HG02571 (cell line): ENCODE measurements around the gene NELL1.

ENCODE experiments used
- ATAC-seq: cut with Tn5 transposase; IDR thresholded peaks from one replicate; pipeline ENCODE4 v1.9.1; 2021; ENCODE audit warnings: mild to moderate bottlenecking, moderate library complexity; ENCODE audit not compliant: unreplicated experiment

The NELL1 gene

DNA sequence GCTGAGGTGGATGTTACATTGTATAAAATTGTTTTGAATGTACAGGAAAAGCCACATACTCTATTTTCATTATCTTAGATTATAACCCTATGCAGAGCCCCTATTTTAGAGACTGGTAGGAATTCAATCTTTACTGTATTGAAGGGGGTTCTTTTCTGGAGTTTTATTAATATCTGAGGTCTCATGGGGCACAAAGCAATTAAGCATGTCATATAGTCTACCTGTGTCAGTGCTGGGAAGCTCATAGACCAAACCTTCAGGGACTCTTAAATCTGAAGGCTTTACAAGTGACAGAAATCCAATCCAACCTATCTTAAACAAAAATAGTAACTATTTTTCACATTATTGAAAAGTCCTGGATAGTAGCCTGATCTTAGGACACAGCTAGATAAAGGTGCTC, 733.7 kb downstream of the NELL1 start:
- no peak for ATAC-seq

- ATAC-seq, result no peak
Observed at GRCh38 chr11:21405422-21405821, 736.0 kb downstream of the NELL1 start.

DNA sequence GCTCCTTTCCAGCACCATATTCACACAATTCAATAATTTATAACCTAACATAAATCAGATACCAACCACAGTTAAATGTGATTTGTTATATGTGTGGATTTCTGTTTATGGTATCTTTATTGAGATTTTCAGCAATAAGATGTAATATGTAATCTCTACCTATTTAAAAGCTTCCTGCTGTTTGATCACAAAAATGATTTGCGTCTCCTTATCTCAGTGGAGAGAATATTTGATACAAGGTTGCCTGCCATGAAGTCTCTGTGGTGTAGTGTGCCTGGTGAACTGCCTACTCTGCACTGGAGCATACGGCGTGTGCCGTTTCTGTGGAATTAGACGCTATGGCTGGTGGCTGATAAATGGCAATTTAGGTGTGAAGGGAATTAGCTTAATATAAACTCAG, 741.1 kb downstream of the NELL1 start:
- ATAC-seq, result no peak

DNA sequence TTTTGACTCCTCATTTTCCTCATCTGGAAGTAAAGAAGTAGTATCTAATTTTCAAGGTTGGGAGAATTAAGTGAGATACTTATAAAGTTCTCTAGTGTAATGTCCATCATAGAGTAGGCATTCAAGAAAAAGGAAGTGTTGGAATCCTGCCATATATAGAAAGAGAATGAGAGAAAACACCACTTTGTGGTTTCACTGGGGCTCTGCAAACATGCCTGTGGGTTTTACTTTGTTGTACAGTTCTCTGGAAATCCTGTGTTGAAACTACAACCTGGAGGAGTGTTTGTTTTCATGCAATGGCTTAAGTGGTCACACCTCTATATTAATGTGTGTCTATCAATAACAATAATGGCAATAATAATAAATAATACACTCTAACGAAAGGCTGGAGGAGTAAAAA, 741.7 kb downstream of the NELL1 start:
- ATAC-seq, result no peak

DNA sequence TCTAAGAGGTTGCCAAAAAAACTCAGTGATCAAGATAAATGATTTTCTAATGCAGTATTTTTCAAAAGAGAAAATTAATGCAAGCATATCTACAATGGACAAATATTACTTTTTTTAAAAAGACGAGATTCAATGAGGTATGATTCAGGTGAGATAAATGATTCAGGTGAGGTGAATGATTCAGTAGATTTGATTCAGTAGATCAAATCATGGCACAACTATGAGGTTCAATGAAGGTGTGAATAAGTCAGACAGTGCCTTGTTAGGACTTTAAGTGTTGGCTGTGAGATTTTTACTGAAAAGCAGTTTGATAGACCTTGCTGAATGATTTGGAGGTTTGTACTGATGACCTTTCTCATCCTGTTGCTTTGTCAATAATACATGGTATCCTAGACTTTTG, 742.2 kb downstream of the NELL1 start:
- ATAC-seq, result no peak

GRCh38 chr11:21412652-21413383, 743.4 kb downstream of the NELL1 start:
- no peak for ATAC-seq

- ATAC-seq, result no peak
Observed at GRCh38 chr11:21414953-21415352, 745.6 kb downstream of the NELL1 start.

- ATAC-seq, result no peak
Observed at GRCh38 chr11:21415606-21416005, 746.2 kb downstream of the NELL1 start.

GRCh38 chr11:21421711-21422329, 752.4 kb downstream of the NELL1 start:
- ATAC-seq, result no peak

DNA sequence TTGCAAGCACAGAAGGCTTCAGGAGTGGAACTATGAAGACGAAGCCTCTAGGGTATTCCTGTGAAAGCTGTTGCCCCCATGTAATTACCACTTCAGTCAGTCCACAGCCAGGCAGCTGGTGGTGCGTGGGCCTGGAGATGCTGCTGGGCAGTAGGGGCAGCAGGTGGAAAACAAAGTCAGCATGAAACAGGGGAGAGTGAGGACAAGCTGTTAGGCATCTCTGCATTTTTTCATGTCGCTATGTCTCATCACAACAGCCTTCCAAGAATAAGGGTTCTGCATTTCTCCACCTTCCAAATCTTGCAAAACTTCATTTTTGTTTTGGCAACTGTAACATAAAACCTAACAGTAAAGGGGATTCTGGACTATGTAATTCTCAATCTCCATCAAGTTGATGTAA, 757.5 kb downstream of the NELL1 start:
- ATAC-seq, result no peak

GRCh38 chr11:21427726-21428125, 758.3 kb downstream of the NELL1 start:
- ATAC-seq, result no peak

GRCh38 chr11:21428796-21429195, 759.4 kb downstream of the NELL1 start:
- no peak for ATAC-seq

DNA sequence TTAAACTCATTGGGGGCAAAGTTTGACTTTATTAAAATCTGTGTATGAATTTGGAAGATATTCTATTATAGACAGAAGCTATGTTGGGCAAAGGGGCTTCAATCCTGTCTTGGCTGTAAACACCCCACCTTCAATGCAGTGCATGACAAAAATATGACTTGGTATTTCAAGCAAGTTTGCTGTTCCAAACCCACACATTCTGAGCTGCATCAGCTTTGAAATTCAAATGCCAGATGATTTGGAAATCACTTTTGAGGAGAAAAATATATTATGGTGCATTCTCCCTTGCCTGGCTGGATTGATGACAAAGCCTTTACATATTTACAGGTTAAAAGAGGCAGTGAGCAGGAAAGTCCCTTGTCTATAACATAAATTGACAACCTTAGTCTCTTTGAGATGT, 760.0 kb downstream of the NELL1 start:
- ATAC-seq, result no peak

DNA sequence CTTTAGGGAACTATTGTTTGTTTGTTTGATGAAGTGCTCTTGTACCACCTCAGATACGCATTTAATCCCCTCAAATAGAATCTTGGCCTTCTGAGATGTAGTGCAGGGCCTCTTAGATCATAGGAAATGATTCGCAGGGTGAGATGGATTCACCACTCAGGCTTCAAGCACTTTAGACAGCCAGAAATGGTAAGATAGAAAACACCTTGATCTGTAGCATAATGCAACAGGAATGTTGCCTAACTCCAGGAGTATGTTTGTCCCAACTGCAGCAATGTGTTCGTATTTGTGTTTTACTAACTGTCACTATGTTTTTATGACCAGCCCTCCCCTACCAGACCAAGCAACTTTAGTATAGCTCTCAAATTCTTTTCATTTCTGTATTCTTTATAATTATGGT, 761.2 kb downstream of the NELL1 start:
- no peak for ATAC-seq

DNA sequence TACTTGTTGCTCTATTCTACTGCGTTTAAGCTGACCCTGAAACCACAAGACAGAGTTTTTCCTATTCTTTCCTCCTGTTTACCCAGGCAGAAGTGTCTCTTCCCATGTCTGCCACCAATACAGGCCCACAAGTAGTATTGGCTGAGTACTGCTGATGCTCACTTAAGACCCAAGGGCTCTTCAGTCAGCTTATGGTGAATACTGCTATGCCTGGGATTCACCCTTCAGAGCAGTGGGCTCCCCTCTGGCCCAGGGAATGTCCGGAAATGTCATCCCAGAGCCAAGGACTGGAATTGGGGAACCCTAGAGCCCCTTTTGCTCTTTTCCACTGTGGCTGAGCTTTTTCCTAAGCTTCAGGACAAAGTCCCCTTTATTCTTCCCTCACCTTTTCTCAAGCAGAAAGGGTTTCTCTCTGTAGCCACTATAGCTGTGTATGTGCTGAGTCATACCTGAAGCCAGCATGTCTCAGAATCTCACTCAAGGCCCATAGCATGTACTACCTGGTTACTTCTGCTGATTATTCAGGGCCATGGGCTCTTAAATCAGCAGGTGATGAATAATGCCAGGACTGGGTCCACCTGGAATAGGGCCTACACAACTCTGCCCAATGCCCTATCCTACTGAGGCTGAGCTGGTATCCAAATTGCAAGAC, 777.7 kb downstream of the NELL1 start:
- no peak for ATAC-seq

GRCh38 chr11:21447871-21448270, 778.5 kb downstream of the NELL1 start:
- no peak for ATAC-seq

DNA sequence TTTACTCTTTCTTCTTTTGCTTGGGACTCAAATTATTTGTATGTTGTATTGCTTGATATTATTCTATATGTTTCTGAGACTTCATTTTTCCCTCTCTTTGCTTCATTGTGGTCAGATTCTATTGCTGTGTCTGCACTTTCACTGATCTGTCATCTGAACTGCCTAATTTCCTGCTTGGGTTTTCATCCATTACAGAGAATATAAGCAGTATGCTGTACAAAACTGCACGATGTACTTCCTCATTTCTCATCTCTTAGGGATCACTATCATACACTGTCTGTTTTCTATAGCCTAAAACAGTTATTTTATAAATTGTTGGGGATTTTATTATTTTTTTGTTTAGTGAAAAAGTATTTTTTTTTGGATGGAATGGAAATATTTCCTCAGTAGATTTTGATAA, 786.8 kb downstream of the NELL1 start:
- ATAC-seq, result no peak

DNA sequence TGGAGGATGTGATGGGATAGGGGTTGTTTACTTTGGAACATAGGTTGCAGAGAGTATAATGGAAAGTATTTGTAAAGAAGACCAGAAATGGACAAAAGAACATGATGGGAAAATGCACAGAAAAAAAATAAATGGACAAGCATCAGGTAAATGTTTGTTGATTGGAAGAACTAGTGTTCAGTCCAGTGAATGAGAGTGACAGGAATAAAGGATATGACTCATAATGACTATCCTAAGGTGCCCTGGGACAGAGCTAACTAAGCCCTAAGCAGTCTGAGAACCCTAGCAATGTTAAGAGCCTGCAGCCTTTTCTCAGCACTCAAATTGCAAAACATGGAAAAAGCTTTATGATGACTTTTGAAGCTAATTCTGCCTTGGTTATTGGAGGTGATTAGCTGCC, 790.7 kb downstream of the NELL1 start:
- no peak for ATAC-seq

- ATAC-seq, result no peak
Observed at GRCh38 chr11:21461701-21462100, 792.3 kb downstream of the NELL1 start.

DNA sequence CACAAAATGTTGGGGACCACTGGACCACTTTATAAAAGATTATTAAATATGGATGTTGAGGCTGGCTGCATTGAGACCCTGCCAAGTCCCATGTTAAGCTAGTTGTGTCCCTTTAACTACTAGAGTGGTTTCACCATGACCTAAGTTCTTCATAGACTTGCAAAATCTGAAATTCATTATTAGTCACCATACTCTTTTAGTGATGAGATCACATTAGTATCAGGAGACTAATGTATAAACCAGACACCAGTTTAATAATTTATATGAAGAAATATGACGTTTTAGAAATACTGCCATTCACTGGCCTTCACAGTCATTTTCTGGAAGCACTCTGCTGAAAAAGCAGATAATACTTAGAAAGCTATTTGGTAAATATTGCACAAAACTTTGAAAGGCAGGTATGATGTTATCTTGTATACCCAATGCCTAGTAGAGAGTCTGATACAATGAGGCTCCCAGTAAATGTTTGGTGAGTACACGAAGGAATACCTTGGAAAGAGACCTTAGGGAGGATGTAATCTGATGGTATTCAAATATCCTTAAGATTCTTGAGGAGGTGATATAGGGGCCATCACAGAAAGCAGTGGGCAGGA, 795.3 kb downstream of the NELL1 start:
- no peak for ATAC-seq

GRCh38 chr11:21465203-21465602, 795.8 kb downstream of the NELL1 start:
- no peak for ATAC-seq

- ATAC-seq, result no peak
Observed at GRCh38 chr11:21465920-21466319, 796.5 kb downstream of the NELL1 start.
